Activated gamma-delta T cell treated with Interleukin-2 at 50 U/mL for 16 hours (primary cell): ENCODE data around the gene DGUOK.
A peak's percentile ranks its signal among the peaks of the same experiment; 100 is the strongest.
"Not testable (repeated sequence)": the region's sequence is repeated elsewhere in the genome, so short reads cannot be mapped to it uniquely, and the experiment has no call there.

Source experiments
- DNase-seq: peaks from one replicate; pipeline ENCODE4 v3.0.0-alpha.2; 2020

Gene DGUOK

GRCh38 chr2:73922681-73923080, 4.0 kb upstream of the DGUOK start:
- DNase-seq, result no peak

GRCh38 chr2:73925033-73925704, 1.5 kb upstream of the DGUOK start:
- DNase-seq, result no peak

GRCh38 chr2:73925853-73926492, 707 bp upstream of the DGUOK start:
- DNase-seq, result no peak

- no peak for DNase-seq
These were observed 664 bp downstream of the DGUOK start for GRCh38 chr2:73927344-73927743.

GRCh38 chr2:73928963-73929347, 2.3 kb downstream of the DGUOK start:
- DNase-seq, result no peak

GRCh38 chr2:73930386-73930785, 3.7 kb downstream of the DGUOK start:
- no peak for DNase-seq

- DNase-seq, result peak; percentile 28
These were observed 5.1 kb downstream of the DGUOK start for GRCh38 chr2:73931531-73932500.

GRCh38 chr2:73933194-73933593, 6.5 kb downstream of the DGUOK start:
- no peak for DNase-seq

GRCh38 chr2:73935641-73936040, 9.0 kb downstream of the DGUOK start:
- no peak for DNase-seq

- no peak for DNase-seq
These were observed 10.6 kb downstream of the DGUOK start for GRCh38 chr2:73937103-73937885.

GRCh38 chr2:73937899-73938298, 11.2 kb downstream of the DGUOK start:
- DNase-seq, result no peak

GRCh38 chr2:73938718-73939352, 12.2 kb downstream of the DGUOK start:
- no peak for DNase-seq

GRCh38 chr2:73939419-73939818, 12.7 kb downstream of the DGUOK start:
- no peak for DNase-seq

- not testable (repeated sequence) for DNase-seq
These were observed 13.4 kb downstream of the DGUOK start for GRCh38 chr2:73940066-73940465.

GRCh38 chr2:73942664-73943063, 16.0 kb downstream of the DGUOK start:
- DNase-seq, result no peak

- no peak for DNase-seq
These were observed 18.0 kb downstream of the DGUOK start for GRCh38 chr2:73944714-73945113.

- DNase-seq, result no peak
These were observed 19.5 kb downstream of the DGUOK start for GRCh38 chr2:73946215-73946614.

GRCh38 chr2:73946666-73947065, 20.0 kb downstream of the DGUOK start:
- no peak for DNase-seq

GRCh38 chr2:73947412-73948018, 20.8 kb downstream of the DGUOK start:
- DNase-seq, result no peak

- DNase-seq, result no peak
These were observed 23.1 kb downstream of the DGUOK start for GRCh38 chr2:73949802-73950201.

GRCh38 chr2:73952499-73953446, 26.1 kb downstream of the DGUOK start:
- DNase-seq, result no peak
